HL-60 (cell line): ENCODE data around the gene RNF225.

Experiments used
- TF ChIP-seq, protein P1 (sequence below): IDR thresholded peaks from one replicate; pipeline ENCODE4 v1.5.1; 2011; ENCODE audit warnings: low read length, control low read depth, inconsistent platforms; ENCODE audit not compliant: insufficient read depth
- TF ChIP-seq, protein P2 (sequence below): IDR thresholded peaks from 2 replicates; pipeline ENCODE4 v1.6.1; 2012; ENCODE audit warnings: low read depth; ENCODE audit not compliant: insufficient replicate concordance

GRCh38 chr19:58406818-58407657 lies 11.6 kb downstream of the RNF225 start:
- TF ChIP-seq, protein P1, sequence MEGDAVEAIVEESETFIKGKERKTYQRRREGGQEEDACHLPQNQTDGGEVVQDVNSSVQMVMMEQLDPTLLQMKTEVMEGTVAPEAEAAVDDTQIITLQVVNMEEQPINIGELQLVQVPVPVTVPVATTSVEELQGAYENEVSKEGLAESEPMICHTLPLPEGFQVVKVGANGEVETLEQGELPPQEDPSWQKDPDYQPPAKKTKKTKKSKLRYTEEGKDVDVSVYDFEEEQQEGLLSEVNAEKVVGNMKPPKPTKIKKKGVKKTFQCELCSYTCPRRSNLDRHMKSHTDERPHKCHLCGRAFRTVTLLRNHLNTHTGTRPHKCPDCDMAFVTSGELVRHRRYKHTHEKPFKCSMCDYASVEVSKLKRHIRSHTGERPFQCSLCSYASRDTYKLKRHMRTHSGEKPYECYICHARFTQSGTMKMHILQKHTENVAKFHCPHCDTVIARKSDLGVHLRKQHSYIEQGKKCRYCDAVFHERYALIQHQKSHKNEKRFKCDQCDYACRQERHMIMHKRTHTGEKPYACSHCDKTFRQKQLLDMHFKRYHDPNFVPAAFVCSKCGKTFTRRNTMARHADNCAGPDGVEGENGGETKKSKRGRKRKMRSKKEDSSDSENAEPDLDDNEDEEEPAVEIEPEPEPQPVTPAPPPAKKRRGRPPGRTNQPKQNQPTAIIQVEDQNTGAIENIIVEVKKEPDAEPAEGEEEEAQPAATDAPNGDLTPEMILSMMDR, result no peak
- TF ChIP-seq, protein P2, sequence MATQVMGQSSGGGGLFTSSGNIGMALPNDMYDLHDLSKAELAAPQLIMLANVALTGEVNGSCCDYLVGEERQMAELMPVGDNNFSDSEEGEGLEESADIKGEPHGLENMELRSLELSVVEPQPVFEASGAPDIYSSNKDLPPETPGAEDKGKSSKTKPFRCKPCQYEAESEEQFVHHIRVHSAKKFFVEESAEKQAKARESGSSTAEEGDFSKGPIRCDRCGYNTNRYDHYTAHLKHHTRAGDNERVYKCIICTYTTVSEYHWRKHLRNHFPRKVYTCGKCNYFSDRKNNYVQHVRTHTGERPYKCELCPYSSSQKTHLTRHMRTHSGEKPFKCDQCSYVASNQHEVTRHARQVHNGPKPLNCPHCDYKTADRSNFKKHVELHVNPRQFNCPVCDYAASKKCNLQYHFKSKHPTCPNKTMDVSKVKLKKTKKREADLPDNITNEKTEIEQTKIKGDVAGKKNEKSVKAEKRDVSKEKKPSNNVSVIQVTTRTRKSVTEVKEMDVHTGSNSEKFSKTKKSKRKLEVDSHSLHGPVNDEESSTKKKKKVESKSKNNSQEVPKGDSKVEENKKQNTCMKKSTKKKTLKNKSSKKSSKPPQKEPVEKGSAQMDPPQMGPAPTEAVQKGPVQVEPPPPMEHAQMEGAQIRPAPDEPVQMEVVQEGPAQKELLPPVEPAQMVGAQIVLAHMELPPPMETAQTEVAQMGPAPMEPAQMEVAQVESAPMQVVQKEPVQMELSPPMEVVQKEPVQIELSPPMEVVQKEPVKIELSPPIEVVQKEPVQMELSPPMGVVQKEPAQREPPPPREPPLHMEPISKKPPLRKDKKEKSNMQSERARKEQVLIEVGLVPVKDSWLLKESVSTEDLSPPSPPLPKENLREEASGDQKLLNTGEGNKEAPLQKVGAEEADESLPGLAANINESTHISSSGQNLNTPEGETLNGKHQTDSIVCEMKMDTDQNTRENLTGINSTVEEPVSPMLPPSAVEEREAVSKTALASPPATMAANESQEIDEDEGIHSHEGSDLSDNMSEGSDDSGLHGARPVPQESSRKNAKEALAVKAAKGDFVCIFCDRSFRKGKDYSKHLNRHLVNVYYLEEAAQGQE, result no peak
